Astrocyte of the cerebellum (primary cell): ENCODE measurements around the gene SLC12A7.

Experiments
- DNase-seq: peaks from one replicate; pipeline ENCODE4 v3.0.0-alpha.2; 2011; ENCODE audit warnings: low read depth
- H3K4me3 ChIP-seq: 2 replicates; pipeline ENCODE4 v1.5.1; 2011; ENCODE audit warnings: mild to moderate bottlenecking, low read depth, low read length, moderate library complexity
- CTCF ChIP-seq: IDR thresholded peaks from 2 replicates; pipeline ENCODE4 v1.5.1; 2012; ENCODE audit warnings: low read length, low read depth, moderate library complexity, mild to moderate bottlenecking; ENCODE audit errors: missing control alignments
- in situ Hi-C: cut with HindIII; loops from 2 replicates; pipeline ENCODE4 v1.10.0; 2017; ENCODE audit warnings: low sequenced_read_pairs

The SLC12A7 gene

DNA sequence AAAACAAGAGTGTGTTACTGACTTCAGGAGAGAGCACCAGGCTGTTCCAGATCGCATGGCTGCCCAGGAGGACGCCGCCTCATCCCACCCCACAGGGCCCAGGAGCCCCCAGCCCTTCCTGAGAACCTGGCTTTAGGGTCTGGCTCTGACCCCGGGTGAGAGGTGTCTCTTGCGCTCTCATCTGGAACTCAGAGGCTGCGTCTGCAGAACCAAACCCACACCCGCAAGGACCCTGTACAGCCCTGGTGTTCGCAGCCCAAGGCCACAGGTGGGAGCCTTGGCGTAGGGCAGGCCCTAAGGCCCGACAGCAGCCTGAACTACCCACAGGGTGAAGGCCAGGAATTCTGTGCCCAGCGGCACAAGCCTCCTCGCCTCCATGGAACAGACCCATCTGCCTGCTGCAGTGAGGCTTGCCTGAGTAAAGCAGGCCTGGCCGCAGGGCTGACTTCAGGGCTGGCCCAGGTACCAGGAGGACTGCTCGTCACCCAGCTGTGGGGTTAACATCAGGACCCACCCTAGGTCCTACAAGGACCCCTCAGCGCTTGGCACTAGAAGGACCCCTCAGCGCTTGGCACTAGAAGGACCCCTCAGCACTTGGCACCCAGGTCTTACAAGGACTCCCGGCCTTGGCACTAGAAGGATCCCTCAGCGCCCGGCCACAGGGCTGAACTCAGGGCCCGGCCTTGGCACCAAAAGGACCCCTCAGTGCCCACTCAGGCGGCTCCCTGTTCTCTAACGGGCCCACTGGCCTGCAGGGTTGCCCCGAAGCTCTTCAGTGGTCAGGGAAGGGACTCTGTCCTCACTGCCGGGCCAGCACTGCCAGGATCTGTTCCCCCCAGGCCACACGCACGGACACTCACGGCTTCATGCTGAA is 55.0 kb downstream of the SLC12A7 start:
- no peak for TF ChIP-seq CTCF
- no peak overlapping the region for H3K4me3 ChIP-seq
- in situ Hi-C loops = no loop called here
- no peak for DNase-seq

GRCh38 chr5:1055896-1056610 is 55.8 kb downstream of the SLC12A7 start:
- no peak for DNase-seq
- no peak for TF ChIP-seq CTCF
- in situ Hi-C loops = no loop called here

GRCh38 chr5:1054799-1055775 is 56.8 kb downstream of the SLC12A7 start:
- no peak for TF ChIP-seq CTCF
- DNase-seq = no peak
- in situ Hi-C loops = no loop called here
- H3K4me3 ChIP-seq = no peak overlapping the region

More at GRCh38 chr5:1055896-1056610, 55.8 kb downstream of the SLC12A7 start:
- no peak overlapping the region for H3K4me3 ChIP-seq

DNA sequence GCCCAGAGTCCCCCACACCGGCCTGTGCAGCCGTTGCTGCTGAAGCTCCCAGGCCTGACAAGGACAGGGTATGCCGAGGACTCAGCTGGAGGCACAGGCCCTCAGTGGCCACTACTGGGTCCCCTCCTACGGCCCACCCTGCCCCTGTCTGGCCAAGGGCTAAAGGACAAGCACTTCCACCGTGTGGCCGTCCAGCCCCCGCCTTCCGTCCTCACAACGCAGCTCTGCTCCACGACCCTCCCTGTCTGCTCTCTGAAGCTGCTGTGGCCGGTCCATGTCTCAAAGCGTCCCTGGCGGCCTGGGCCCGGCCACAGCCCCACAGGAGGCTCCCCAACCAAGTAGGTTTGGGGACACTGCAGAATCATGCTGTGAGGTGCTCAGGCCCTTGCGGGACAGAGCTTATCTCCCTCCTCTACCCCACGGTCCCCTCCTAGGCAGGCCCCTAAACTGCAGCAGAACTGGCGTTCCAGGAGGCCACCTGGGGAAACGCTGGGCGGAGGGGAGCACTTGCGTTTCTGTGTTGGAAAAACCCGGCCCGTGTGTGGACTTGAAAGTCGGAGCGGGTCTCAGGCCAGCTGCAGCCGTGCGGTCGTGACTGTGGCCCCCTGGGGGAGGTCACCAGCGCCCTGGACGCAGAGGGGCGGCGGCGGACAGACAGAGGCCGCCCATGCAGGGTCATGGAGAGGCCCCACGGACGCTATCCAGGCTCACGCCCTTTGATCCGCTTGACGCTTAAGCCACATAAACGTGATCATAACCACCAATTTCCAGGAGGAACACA is 57.7 kb downstream of the SLC12A7 start:
- TF ChIP-seq CTCF = no peak

DNA sequence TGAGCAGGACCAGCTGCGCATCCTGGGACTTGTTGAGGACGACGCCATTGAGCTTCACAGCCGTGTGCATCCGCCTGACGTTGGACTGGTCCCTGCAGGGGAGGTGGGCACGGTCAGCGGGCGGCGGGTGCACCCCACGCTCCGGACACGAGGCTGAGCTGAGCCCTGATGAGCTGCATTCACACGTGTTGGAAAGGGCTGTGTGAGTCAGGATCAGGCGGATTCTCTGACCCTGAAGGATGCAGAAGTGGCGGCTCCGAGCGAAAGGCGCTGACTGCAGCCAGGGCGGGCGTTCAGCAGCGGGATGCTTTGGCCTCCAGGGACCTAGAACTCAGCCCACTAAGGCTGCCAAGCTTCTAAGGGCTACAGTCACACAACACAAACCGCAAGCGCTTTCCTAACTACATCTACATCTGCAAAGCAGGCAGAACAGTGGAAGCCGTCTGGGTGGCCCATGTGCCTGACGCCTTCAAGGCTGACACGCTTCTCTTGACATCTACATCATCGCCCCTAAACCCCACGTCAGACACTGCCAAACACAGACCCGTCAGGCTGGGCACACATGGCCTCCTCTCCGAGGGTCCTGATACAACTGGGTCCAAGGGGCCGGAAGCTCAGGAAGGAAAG is 58.4 kb downstream of the SLC12A7 start:
- no peak overlapping the region for H3K4me3 ChIP-seq
- DNase-seq = no peak
- TF ChIP-seq CTCF = no peak
- in situ Hi-C loops = no loop called here

More for the DNA sequence above, 57.7 kb downstream of the SLC12A7 start:
- no peak overlapping the region for H3K4me3 ChIP-seq
- DNase-seq = no peak
- in situ Hi-C loops = no loop called here
